Suprapubic skin (tissue), 4 donors: Measurements from ENCODE around the gene GADD45GIP1. TPM values are rescaled to one million over a fixed set of nuclear protein-coding genes. Genes with fewer than 3 reads are reported as not detected.

Experiments used
- DNase-seq, 2 donors: peaks; one replicate each; pipeline ENCODE4 v3.0.0-alpha.2; 2019; ENCODE audit warnings: low spot score in 2 of 2
- H3K27ac ChIP-seq: fragments of 200-600 bp; sonication (generic); one replicate; pipeline ENCODE4 v1.5.1; 2019
- H3K27me3 ChIP-seq: fragments of 200-600 bp; sonication (generic); one replicate; pipeline ENCODE4 v1.5.1; 2019
- H3K36me3 ChIP-seq: fragments of 200-600 bp; sonication (generic); one replicate; pipeline ENCODE4 v1.5.1; 2019
- H3K4me1 ChIP-seq: fragments of 200-600 bp; sonication (generic); one replicate; pipeline ENCODE4 v1.5.1; 2019
- H3K4me3 ChIP-seq: fragments of 200-600 bp; sonication (generic); one replicate; pipeline ENCODE4 v1.5.1; 2019; ENCODE audit warnings: mild to moderate bottlenecking
- H3K9me3 ChIP-seq: fragments of 200-600 bp; sonication (generic); one replicate; pipeline ENCODE4 v1.5.1; 2019
- CTCF ChIP-seq, 2 donors: fragments of 200-600 bp in 1 of 2; fragments of 450-650 bp in 1 of 2; sonication (generic) in 1 of 2; IDR thresholded peaks; one replicate each; pipeline ENCODE4 v1.5.1; 2016 to 2019; ENCODE audit warnings: antibody characterized with exemption in 2 of 2, mild to moderate bottlenecking in 1 of 2, moderate library complexity in 1 of 2
- EP300 ChIP-seq: sonication (generic); formaldehyde crosslinking; IDR thresholded peaks from one replicate; pipeline ENCODE4 v1.6.1; 2017; ENCODE audit warnings: antibody characterized with exemption
- POLR2A ChIP-seq, 2 donors: fragments of 450-650 bp; IDR thresholded peaks; one replicate each; pipeline ENCODE4 v1.6.1; 2017; ENCODE audit warnings: antibody characterized with exemption in 2 of 2, mild to moderate bottlenecking in 2 of 2, moderate library complexity in 2 of 2
- POLR2AphosphoS5 ChIP-seq, 3 donors: sonication (generic); formaldehyde crosslinking; IDR thresholded peaks; one replicate each; pipeline ENCODE4 v1.6.1; 2017; ENCODE audit warnings: antibody characterized with exemption in 3 of 3
- WGBS: methylation state at CpG from one replicate; pipeline ENCODE4 v1.1.5; 2018; 5-methylcytosine and 5-hydroxymethylcytosine counted together
- total RNA-seq, 4 donors: library from RNA; depleted of rRNA; stranded (reverse); fragments of >200 nt; gene quantifications; one replicate each; pipeline ENCODE4 v1.1.0, GENCODE V29; 2016

The GADD45GIP1 gene
- total RNA-seq, 4 donors from 2014 or later, result 20.4 to 31.0 (median 24.8) TPM

- DNase-seq, result no peak
- H3K36me3 ChIP-seq, result peaks cover 58% of the 10 kb centered on the region
- no peak overlapping the region for H3K27ac ChIP-seq
- H3K9me3 ChIP-seq, result no peaks in the 10 kb centered on the region
- H3K4me3 ChIP-seq, result no peak overlapping the region
- H3K4me1 ChIP-seq, result peaks cover 62% of the 10 kb centered on the region
- TF ChIP-seq CTCF (IDR thresholded peaks at IDR 0.05) (no peak), POLR2A (IDR thresholded peaks at IDR 0.05) (no peak), POLR2AphosphoS5 (IDR thresholded peaks at IDR 0.05) (no peak), EP300 (no peak)
- WGBS, result 80% methylated on average over 18 of the region's 18 CpGs
- H3K27me3 ChIP-seq, result no peaks in the 10 kb centered on the region
These were observed 13.5 kb downstream of the GADD45GIP1 start for GRCh38 chr19:12943437-12944044.

DNA sequence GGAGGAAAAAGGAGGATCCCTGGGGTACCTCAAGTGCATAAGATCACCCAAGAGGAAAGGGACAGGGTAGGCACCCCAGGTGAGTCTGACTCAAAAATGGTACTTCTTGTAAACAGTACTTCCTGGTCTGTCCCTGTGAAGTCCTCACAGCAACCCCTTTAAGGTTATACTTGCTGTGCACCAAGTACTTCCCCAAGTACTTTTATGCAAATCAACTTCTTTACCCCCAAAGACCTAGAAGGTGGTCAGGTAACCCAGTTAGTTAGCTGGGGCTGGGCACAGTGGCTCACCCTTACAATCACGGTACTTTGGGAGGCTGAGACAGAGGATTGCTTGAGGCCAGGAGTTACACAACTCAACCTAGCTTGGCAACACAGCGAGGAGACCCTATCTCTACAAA is 16.1 kb downstream of the GADD45GIP1 start:
- WGBS, result 77% methylated on average over 2 of the region's 2 CpGs
- Histone ChIP-seq H3K36me3 (peaks cover 50% of the 10 kb centered on the region), H3K27me3 (no peaks in the 10 kb centered on the region), H3K4me1 (peaks cover 53% of the 10 kb centered on the region), H3K4me3 (peak overlapping the region; percentile 99), H3K27ac (no peak overlapping the region), H3K9me3 (no peaks in the 10 kb centered on the region)
- TF ChIP-seq CTCF (IDR thresholded peaks at IDR 0.05) (no peak), EP300 (no peak), POLR2A (IDR thresholded peaks at IDR 0.05) (no peak), POLR2AphosphoS5 (IDR thresholded peaks at IDR 0.05) (no peak)
- DNase-seq, result no peak

GRCh38 chr19:12939975-12940423 is 17.0 kb downstream of the GADD45GIP1 start:
- Histone ChIP-seq H3K27ac (no peak overlapping the region), H3K4me1 (peaks cover 50% of the 10 kb centered on the region), H3K4me3 (peak overlapping the region; percentile 99), H3K9me3 (no peaks in the 10 kb centered on the region), H3K36me3 (peaks cover 50% of the 10 kb centered on the region), H3K27me3 (no peaks in the 10 kb centered on the region)
- no peak for DNase-seq
- WGBS, result 60% methylated on average over 9 of the region's 10 CpGs
- TF ChIP-seq CTCF (IDR thresholded peaks at IDR 0.05) (no peak), POLR2A (IDR thresholded peaks at IDR 0.05) (no peak), POLR2AphosphoS5 (IDR thresholded peaks at IDR 0.05) (no peak)

GRCh38 chr19:12938779-12939601 is 18.0 kb downstream of the GADD45GIP1 start:
- Histone ChIP-seq H3K36me3 (peaks cover 42% of the 10 kb centered on the region), H3K9me3 (no peaks in the 10 kb centered on the region), H3K27ac (peak overlapping the region; percentile 91), H3K27me3 (no peaks in the 10 kb centered on the region), H3K4me3 (peak overlapping the region; percentile 99), H3K4me1 (peaks cover 51% of the 10 kb centered on the region)
- WGBS, result 1% methylated on average over 49 of the region's 54 CpGs
- no peak for DNase-seq
- TF ChIP-seq CTCF (IDR thresholded peaks at IDR 0.05) (peak in 1 of 2 donors; percentile 20), POLR2AphosphoS5 (IDR thresholded peaks at IDR 0.05) (no peak)
